ENCODE measurements around the gene PRKAG2.

DNA sequence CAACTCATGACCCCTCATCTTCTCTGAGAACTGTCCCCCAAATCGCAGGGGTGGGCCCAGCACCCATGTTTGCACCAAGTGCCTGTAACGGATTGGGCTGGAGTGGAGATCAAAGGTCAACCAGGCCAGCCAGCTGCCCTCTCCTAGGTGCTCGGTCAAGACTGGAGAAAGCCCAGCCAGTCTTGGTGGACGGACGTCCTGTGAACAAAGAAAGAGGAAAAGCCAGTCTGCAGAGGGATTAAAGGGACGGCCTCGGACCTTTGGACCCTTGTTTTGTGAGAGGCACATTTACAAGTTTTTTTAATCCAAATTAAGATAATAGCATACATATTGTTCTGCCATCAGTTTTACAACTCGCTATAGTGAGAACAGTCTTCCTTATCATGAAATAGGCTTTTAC, 47.6 kb upstream of the PRKAG2 start:
- no peak for TF ChIP-seq EP300 (IDR thresholded peaks at IDR 0.05; ENCODE audit: borderline replicate concordance in 1 of 2, low read depth in 1 of 2, low read length in 1 of 2)
- no peak for TF ChIP-seq TAF1 (IDR thresholded peaks at IDR 0.05; ENCODE audit: borderline replicate concordance, low read depth, low read length)
- TF ChIP-seq, protein P1, sequence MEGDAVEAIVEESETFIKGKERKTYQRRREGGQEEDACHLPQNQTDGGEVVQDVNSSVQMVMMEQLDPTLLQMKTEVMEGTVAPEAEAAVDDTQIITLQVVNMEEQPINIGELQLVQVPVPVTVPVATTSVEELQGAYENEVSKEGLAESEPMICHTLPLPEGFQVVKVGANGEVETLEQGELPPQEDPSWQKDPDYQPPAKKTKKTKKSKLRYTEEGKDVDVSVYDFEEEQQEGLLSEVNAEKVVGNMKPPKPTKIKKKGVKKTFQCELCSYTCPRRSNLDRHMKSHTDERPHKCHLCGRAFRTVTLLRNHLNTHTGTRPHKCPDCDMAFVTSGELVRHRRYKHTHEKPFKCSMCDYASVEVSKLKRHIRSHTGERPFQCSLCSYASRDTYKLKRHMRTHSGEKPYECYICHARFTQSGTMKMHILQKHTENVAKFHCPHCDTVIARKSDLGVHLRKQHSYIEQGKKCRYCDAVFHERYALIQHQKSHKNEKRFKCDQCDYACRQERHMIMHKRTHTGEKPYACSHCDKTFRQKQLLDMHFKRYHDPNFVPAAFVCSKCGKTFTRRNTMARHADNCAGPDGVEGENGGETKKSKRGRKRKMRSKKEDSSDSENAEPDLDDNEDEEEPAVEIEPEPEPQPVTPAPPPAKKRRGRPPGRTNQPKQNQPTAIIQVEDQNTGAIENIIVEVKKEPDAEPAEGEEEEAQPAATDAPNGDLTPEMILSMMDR (IDR thresholded peaks at IDR 0.05) = no peak
- no peak for TF ChIP-seq RAD21 (IDR thresholded peaks at IDR 0.05; ENCODE audit: low read length)
- TF ChIP-seq NFIC (IDR thresholded peaks at IDR 0.05; ENCODE audit: borderline replicate concordance) = no peak
- no peak for TF ChIP-seq GABPA (IDR thresholded peaks at IDR 0.05; ENCODE audit: low read depth)
- TF ChIP-seq EZH2phosphoT487 (IDR thresholded peaks at IDR 0.05; ENCODE audit: borderline replicate concordance, low read depth) = no peak
- no peak for TF ChIP-seq GATA2 (CRISPR knock-in tag; IDR thresholded peaks at IDR 0.05)
- TF ChIP-seq CHD2 (IDR thresholded peaks at IDR 0.05; ENCODE audit: low read length, partially characterized antibody) = no peak
